ENCODE results near the gene PIK3CA.

- no peak for TF ChIP-seq CTCF (IDR thresholded peaks at IDR 0.05)
- no peak for TF ChIP-seq POLR2A (IDR thresholded peaks at IDR 0.05)
These were observed 47.9 kb downstream of the PIK3CA start for GRCh38 chr3:179196098-179196497.
